Neutrophil (primary cell): ENCODE data around the gene ESYT3.

ENCODE experiments used
- H3K27ac ChIP-seq: fragments of 200-600 bp; sonication (generic); 2 replicates; pipeline ENCODE4 v1.5.1; 2016; ENCODE audit warnings: mild to moderate bottlenecking, moderate library complexity
- H3K27me3 ChIP-seq: fragments of 200-600 bp; sonication (generic); 2 replicates; pipeline ENCODE4 v1.6.0; 2016; ENCODE audit warnings: mild to moderate bottlenecking
- H3K36me3 ChIP-seq: fragments of 200-600 bp; sonication (generic); 2 replicates; pipeline ENCODE4 v1.5.1; 2017
- H3K4me1 ChIP-seq, 2 experiments: fragments of 200-600 bp in 1 of 2; sonication (generic) in 1 of 2; 1 replicate in 1 of 2; 2 replicates in 1 of 2; pipeline versions ENCODE4 v1.5.1 to v1.6.1; 2013 to 2016; ENCODE audit warnings: low read depth in 1 of 2, low read length in 1 of 2, mild to moderate bottlenecking in 1 of 2, moderate library complexity in 1 of 2; ENCODE audit not compliant: control insufficient read depth in 1 of 2, insufficient read depth in 1 of 2
- H3K4me3 ChIP-seq, 2 experiments: fragments of 200-600 bp in 1 of 2; sonication (generic) in 1 of 2; 1 replicate in 1 of 2; 2 replicates in 1 of 2; pipeline ENCODE4 v1.5.1; 2013 to 2016; ENCODE audit warnings: low read depth in 1 of 2, low read length in 1 of 2, mild to moderate bottlenecking in 1 of 2, moderate library complexity in 1 of 2
- H3K9me3 ChIP-seq: fragments of 200-600 bp; sonication (generic); 2 replicates; pipeline ENCODE4 v1.5.1; 2016
- TF ChIP-seq, protein P1 (sequence below): fragments of 200-600 bp; sonication (generic); IDR thresholded peaks from 2 replicates; pipeline ENCODE4 v1.5.1; 2016; ENCODE audit warnings: antibody characterized with exemption

The ESYT3 gene

DNA sequence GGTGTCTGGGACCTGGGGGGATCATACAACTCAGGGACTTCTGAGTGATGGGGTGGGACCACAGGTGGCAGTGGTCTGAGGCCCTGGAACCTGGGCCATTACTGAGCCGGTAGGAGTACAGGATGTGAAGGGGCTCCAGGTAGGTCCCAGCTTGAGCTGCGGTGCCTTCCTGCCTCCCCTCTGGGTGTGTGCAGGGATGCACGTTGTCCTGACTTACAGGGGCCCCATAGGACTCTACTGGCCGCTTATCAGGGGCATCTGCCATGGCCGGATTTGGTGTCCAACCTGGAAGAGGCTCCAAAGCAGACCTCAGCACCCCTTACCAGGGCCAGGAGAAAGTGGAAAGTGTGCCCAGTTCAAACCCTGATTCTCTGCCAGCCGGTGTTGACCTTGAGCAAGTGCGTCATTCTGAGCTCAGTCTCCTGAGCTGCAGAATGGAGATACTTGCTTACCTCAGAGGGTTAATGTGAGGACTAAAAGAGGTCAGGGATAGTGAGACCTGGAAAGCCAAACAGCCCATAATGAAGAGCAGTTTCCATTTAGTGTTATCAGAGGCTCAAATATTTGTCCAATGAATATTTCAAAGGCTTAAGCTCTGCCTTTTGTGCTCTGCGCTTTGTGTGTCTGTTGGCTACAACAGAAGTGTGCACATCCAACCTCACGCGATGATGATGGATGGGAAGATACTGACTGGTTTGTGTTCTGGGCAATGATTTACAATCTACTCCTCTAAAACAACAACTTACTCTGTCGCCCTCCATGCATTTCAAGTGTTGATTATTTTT lies 35.4 kb upstream of the ESYT3 start:
- H3K36me3 ChIP-seq = no peaks in the 10 kb centered on the region
- TF ChIP-seq, protein P1, sequence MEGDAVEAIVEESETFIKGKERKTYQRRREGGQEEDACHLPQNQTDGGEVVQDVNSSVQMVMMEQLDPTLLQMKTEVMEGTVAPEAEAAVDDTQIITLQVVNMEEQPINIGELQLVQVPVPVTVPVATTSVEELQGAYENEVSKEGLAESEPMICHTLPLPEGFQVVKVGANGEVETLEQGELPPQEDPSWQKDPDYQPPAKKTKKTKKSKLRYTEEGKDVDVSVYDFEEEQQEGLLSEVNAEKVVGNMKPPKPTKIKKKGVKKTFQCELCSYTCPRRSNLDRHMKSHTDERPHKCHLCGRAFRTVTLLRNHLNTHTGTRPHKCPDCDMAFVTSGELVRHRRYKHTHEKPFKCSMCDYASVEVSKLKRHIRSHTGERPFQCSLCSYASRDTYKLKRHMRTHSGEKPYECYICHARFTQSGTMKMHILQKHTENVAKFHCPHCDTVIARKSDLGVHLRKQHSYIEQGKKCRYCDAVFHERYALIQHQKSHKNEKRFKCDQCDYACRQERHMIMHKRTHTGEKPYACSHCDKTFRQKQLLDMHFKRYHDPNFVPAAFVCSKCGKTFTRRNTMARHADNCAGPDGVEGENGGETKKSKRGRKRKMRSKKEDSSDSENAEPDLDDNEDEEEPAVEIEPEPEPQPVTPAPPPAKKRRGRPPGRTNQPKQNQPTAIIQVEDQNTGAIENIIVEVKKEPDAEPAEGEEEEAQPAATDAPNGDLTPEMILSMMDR = no peak

DNA sequence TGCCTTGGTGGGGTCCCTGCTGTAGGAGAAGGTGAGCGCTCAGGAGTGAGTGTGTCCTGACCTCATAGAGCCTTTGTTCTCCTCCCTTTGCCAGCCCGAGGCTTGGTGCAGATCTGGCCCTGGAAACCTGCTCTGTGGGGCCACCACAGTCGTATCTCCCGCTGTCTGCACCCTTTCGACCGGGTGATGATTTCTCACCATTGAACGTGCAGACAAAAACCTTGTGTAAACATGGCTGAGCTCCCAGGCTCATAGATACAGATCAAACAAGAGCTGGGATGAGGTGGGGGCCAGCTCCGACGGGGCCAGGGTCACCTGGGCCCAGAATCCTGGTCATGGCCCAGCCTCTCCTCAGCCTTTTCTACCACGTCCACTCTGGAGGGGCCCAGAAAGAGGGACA lies 34.6 kb upstream of the ESYT3 start:
- Histone ChIP-seq H3K27me3 (no peaks in the 10 kb centered on the region), H3K9me3 (no peaks in the 10 kb centered on the region), H3K4me3 (no peak overlapping the region), H3K27ac (no peak overlapping the region), H3K4me1 (no peaks in the 10 kb centered on the region), H3K36me3 (no peaks in the 10 kb centered on the region)
- TF ChIP-seq, protein P1 = no peak

More for the DNA sequence above, 35.4 kb upstream of the ESYT3 start:
- Histone ChIP-seq H3K9me3 (no peaks in the 10 kb centered on the region), H3K27ac (no peak overlapping the region), H3K4me3 (no peak overlapping the region), H3K4me1 (no peaks in the 10 kb centered on the region), H3K27me3 (no peaks in the 10 kb centered on the region)

DNA sequence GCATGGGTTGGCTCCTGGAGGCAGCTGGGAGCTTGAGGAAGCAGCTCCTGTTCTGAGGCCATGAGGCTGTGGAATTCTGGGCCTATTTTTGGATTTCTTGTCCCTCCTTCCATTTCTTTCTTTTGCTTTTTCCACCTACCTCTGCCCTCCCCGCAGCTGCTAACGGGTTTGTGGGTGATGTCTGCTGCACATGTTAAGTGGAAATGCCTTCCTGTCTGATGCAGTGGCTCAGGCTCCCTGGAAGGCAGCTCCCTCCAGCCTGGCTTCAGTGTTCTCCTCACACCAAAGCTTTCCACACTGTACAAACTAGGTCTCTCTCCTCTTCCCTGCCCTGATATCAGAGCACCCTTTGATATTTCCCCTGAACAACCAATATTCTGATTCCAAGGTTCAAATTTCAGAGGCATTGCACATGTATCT lies 33.8 kb upstream of the ESYT3 start:
- H3K36me3 ChIP-seq = no peaks in the 10 kb centered on the region

DNA sequence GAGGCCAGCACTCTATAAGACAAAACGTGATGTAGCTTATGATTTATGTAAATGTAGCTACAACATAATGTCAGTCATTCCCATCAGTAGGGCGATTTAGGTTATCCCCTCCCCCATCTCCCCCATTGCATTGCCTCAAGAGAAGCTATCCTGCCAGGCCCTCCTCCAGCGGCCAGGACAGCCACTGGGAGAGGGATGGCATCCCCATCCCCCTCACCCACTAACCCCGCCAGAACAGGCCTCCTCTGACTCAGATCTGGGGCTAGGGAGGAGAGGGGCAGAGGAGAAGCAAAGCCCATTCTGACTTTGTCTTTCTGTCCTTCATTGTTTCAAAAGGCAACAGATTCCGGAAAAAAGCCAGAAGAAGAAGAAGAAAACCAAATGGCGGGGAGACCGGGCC lies 32.6 kb upstream of the ESYT3 start:
- TF ChIP-seq, protein P1 = no peak
- no peaks in the 10 kb centered on the region for H3K36me3 ChIP-seq
- H3K4me3 ChIP-seq = no peak overlapping the region
- no peaks in the 10 kb centered on the region for H3K4me1 ChIP-seq
- H3K9me3 ChIP-seq = no peaks in the 10 kb centered on the region
- H3K27ac ChIP-seq = no peak overlapping the region
- peaks cover 9% of the 10 kb centered on the region for H3K27me3 ChIP-seq

More for the DNA sequence above, 33.8 kb upstream of the ESYT3 start:
- Histone ChIP-seq H3K27me3 (no peaks in the 10 kb centered on the region), H3K4me3 (no peak overlapping the region), H3K9me3 (no peaks in the 10 kb centered on the region), H3K27ac (no peak overlapping the region), H3K4me1 (no peaks in the 10 kb centered on the region)
- TF ChIP-seq, protein P1 = no peak

DNA sequence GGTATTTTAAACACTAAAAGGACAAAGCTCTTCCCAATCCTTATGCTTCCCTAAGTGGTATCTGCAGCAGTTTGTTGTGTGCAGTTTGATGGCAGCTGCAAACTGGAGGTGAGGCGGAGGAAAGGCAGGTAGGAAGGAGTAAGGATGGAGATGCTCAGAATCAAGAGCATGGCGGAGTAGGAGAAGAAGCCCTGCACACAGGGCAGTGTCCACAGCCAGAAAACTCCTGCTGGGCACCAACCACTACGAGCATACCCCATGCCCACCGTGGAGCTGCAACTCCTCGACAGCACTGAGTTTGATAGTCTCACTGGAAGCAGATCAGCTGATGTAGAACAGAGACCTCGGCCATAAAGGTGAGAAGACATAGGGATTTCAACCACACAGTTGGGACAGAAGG lies 30.3 kb upstream of the ESYT3 start:
- Histone ChIP-seq H3K27me3 (peaks cover 22% of the 10 kb centered on the region), H3K4me3 (no peak overlapping the region), H3K36me3 (no peaks in the 10 kb centered on the region), H3K27ac (no peak overlapping the region), H3K9me3 (no peaks in the 10 kb centered on the region), H3K4me1 (no peaks in the 10 kb centered on the region)
- TF ChIP-seq, protein P1 = no peak
